Endothelial cell of umbilical vein (primary cell): ENCODE measurements around the gene TENM4. TPM values are rescaled to one million over a fixed set of nuclear protein-coding genes. Genes with fewer than 3 reads are reported as not detected.

Source experiments
- BruUV-seq: library from RNA; stranded (reverse); fragments of 400-500 nt; replicated peaks from 2 replicates; lab custom pipeline; 2021; lab: Mats Ljungman, UMichigan
- CTCF ChIA-PET: fragments of 300-600, 350-600 bp; sonication (Branson Sonifier 250); formaldehyde crosslinking; loops from one replicate; lab custom pipeline; 2021; ENCODE audit warnings: antibody characterized with exemption, inconsistent platforms; lab: Charles Lee
- POLR2A ChIA-PET: fragments of 300-600, 350-600 bp; sonication (Branson Sonifier 250); formaldehyde crosslinking; loops from one replicate; lab custom pipeline; 2021; ENCODE audit warnings: antibody characterized with exemption, inconsistent platforms; lab: Charles Lee
- DNase-seq: peaks from one replicate; pipeline ENCODE4 v3.0.0-alpha.2; 2011; ENCODE audit warnings: low read depth, low spot score
- FAIRE-seq: peaks from 2 replicates; lab custom pipeline; 2011; peaks lifted over from hg19 to GRCh38; lab: Jason Lieb, UNC
- H2AFZ ChIP-seq: 2 replicates; pipeline ENCODE4 v1.6.0; 2012; ENCODE audit warnings: low read depth, low read length, control low read depth, inconsistent platforms
- H3K27ac ChIP-seq: 2 replicates; pipeline ENCODE4 v1.5.1; 2011; ENCODE audit warnings: low read depth, mild to moderate bottlenecking, control low read depth, low read length, moderate library complexity; ENCODE audit not compliant: insufficient read depth
- H3K27me3 ChIP-seq, 2 experiments: 2 replicates each; pipeline versions ENCODE4 v1.6.0 to v1.6.1; 2011; ENCODE audit warnings: low read length in 2 of 2, mixed read lengths in 1 of 2; ENCODE audit not compliant: control insufficient read depth in 2 of 2, insufficient read depth in 2 of 2
- H3K36me3 ChIP-seq, 2 experiments: 2 replicates in 1 of 2; 3 replicates in 1 of 2; pipeline ENCODE4 v1.5.1; 2011; ENCODE audit warnings: low read length in 2 of 2, mild to moderate bottlenecking in 1 of 2, moderate library complexity in 1 of 2; ENCODE audit not compliant: control insufficient read depth in 2 of 2, insufficient read depth in 2 of 2; ENCODE audit errors: extremely low read depth in 1 of 2
- H3K4me1 ChIP-seq: 3 replicates; pipeline ENCODE4 v1.5.1; 2011; ENCODE audit warnings: mild to moderate bottlenecking, low read length; ENCODE audit not compliant: control insufficient read depth, insufficient read depth; ENCODE audit errors: extremely low read depth
- H3K4me2 ChIP-seq: 2 replicates; pipeline ENCODE4 v1.6.1; 2011; ENCODE audit warnings: low read length, control low read depth, mixed read lengths; ENCODE audit not compliant: insufficient read depth
- H3K4me3 ChIP-seq, 3 experiments: fragments of 200-600 bp in 1 of 3; sonication (generic), shearing (Covaris generic) in 1 of 3; replicated peaks in 1 of 3; 2 replicates each; pipeline ENCODE4 v1.5.1; 2011 to 2016; ENCODE audit warnings: control low read depth in 3 of 3, low read length in 3 of 3, mild to moderate bottlenecking in 2 of 3, inconsistent platforms in 1 of 3, low read depth in 1 of 3, moderate library complexity in 1 of 3; ENCODE audit not compliant: insufficient read depth in 1 of 3
- H3K79me2 ChIP-seq: 2 replicates; pipeline ENCODE4 v1.6.0; 2012; ENCODE audit warnings: low read length, inconsistent platforms; ENCODE audit not compliant: control insufficient read depth, insufficient read depth
- H3K9ac ChIP-seq: replicated peaks from 2 replicates; pipeline ENCODE3; 2011; ENCODE audit warnings: low read length, control low read depth; ENCODE audit not compliant: insufficient read depth; ENCODE audit errors: extremely low read depth
- H3K9me1 ChIP-seq: replicated peaks from 3 replicates; pipeline ENCODE4 v1.6.0; 2011; ENCODE audit warnings: mild to moderate bottlenecking, low read length; ENCODE audit not compliant: control insufficient read depth, insufficient read depth; ENCODE audit errors: extremely low read depth
- H3K9me3 ChIP-seq: replicated peaks from 2 replicates; pipeline ENCODE4 v1.5.1; 2012; ENCODE audit warnings: low read length, inconsistent platforms; ENCODE audit not compliant: control insufficient read depth, insufficient read depth
- H4K20me1 ChIP-seq: replicated peaks from 2 replicates; pipeline ENCODE3; 2011; ENCODE audit warnings: mild to moderate bottlenecking, low read length; ENCODE audit not compliant: control insufficient read depth, insufficient read depth; ENCODE audit errors: extremely low read depth
- CTCF ChIP-seq, 2 donors: IDR thresholded peaks; 1 replicate in 1 of 2; 2 replicates in 1 of 2; pipeline ENCODE4 v1.5.1; 2011; ENCODE audit warnings: low read length in 2 of 2, mild to moderate bottlenecking in 2 of 2, moderate library complexity in 2 of 2, control low read depth in 1 of 2, inconsistent platforms in 1 of 2, low read depth in 1 of 2; ENCODE audit not compliant: insufficient read depth in 1 of 2; ENCODE audit errors: extremely low read depth in 1 of 2
- EZH2 ChIP-seq: IDR thresholded peaks from 2 replicates; pipeline ENCODE4 v1.6.1; 2012; ENCODE audit warnings: borderline replicate concordance, low read depth, mild to moderate bottlenecking, moderate library complexity, low read length, inconsistent platforms; ENCODE audit not compliant: severe bottlenecking
- FOS ChIP-seq: IDR thresholded peaks from 2 replicates; pipeline ENCODE4 v1.6.1; 2011; ENCODE audit warnings: mild to moderate bottlenecking, low read length, moderate library complexity, borderline replicate concordance; ENCODE audit not compliant: insufficient read depth
- GATA2 ChIP-seq: IDR thresholded peaks from 2 replicates; pipeline ENCODE4 v1.7.0; 2011; ENCODE audit warnings: low read depth, mild to moderate bottlenecking, moderate library complexity, mixed read lengths, low read length; ENCODE audit not compliant: insufficient read length, insufficient read depth
- JUN ChIP-seq: IDR thresholded peaks from 2 replicates; pipeline ENCODE4 v1.6.1; 2011; ENCODE audit warnings: borderline replicate concordance, low read depth; ENCODE audit not compliant: insufficient read length, insufficient read depth
- MYC ChIP-seq: IDR thresholded peaks from one replicate; pipeline ENCODE4 v1.6.1; 2011; ENCODE audit warnings: mild to moderate bottlenecking, low read depth, low read length
- POLR2A ChIP-seq: IDR thresholded peaks from 2 replicates; pipeline ENCODE4 v1.6.1; 2012; ENCODE audit warnings: low read depth, mild to moderate bottlenecking, control low read depth, low read length
- POLR2AphosphoS5 ChIP-seq: IDR thresholded peaks from 2 replicates; pipeline ENCODE4 v1.6.1; 2012; ENCODE audit warnings: low read depth, mild to moderate bottlenecking, control low read depth, low read length, moderate library complexity; ENCODE audit not compliant: insufficient read depth
- dilution Hi-C: fragments of 300-500 bp; cut with MboI; formaldehyde crosslinking; loops from one replicate; pipeline ENCODE4 v1.15.0; 2019; ENCODE audit warnings: low sequenced_read_pairs; ENCODE audit not compliant: extremely low pct_ligation_motif_present
- intact Hi-C: fragments of 100-400 bp; cut with micrococcal nuclease; formaldehyde crosslinking; loops from one replicate; pipeline ENCODE4 v1.10.0; 2022
- polyA plus RNA-seq, 4 experiments: library from polyadenylated mRNA; depleted of rRNA in 3 of 4; stranded (reverse) in 3 of 4; unstranded in 1 of 4; fragments of >200 nt; gene quantifications; 2 replicates each; pipeline versions ENCODE4 v1.2.1 to v1.2.3, GENCODE V29; 2011 to 2012; ENCODE audit warnings: missing spikeins in 1 of 4
- total RNA-seq: library from RNA; stranded (reverse); gene quantifications from 2 replicates; pipeline ENCODE4 v1.2.3, GENCODE V29; 2021
- TF ChIP-seq, protein P1 (sequence below): IDR thresholded peaks from 2 replicates; pipeline ENCODE4 v1.6.1; 2011; ENCODE audit not compliant: insufficient read depth, insufficient read length

The TENM4 gene
- total and polyA plus RNA-seq, 2 donors (not counting 3 experiments of a cell fraction or from before 2014, with no cell fraction given): 0.06 to 0.27 TPM

DNA sequence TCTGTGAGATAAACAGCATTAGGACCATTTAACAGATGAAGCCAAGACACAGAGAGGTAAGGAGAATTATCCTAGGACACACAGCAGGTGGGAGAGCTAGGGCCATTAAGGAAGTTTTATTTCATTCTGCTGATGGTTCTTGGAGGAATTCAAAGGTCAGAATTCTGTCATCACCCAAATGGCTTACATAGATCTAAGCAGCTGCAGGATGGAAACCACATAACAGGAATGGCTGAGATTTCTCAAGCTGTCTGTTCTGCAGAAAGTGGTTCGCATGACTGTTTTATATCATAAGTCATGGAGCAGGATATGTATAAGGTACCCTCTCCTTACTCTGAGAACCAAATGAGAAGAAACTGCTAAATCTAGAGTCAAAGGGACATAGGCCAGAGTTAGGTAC, 702.9 kb downstream of the TENM4 start:
- Histone ChIP-seq H3K4me1 (no peaks in the 10 kb centered on the region), H3K36me3 (no peaks in the 10 kb centered on the region), H3K9me3 (no peaks in the 10 kb centered on the region), H2AFZ (no peak overlapping the region), H3K27me3 (no peaks in the 10 kb centered on the region), H3K4me2 (no peak overlapping the region), H3K79me2 (no peaks in the 10 kb centered on the region), H3K4me3 (no peak overlapping the region), H4K20me1 (no peaks in the 10 kb centered on the region), H3K9ac (no peak overlapping the region), H3K27ac (no peak overlapping the region), H3K9me1 (no peaks in the 10 kb centered on the region)
- no TSS peak for BruUV-seq
- intact Hi-C loops (no loop called here), dilution Hi-C loops (no loop called here)
- ChIA-PET POLR2A (no interaction called here), CTCF (no interaction called here)
- no peak for DNase-seq
- no peak for TF ChIP-seq GATA2
- no peak for TF ChIP-seq POLR2AphosphoS5
- TF ChIP-seq CTCF (IDR thresholded peaks at IDR 0.05; ENCODE audit: extremely low read depth in 1 of 2, insufficient read depth in 1 of 2, low read depth in 1 of 2, low read length in 2 of 2): no peak
- TF ChIP-seq JUN: no peak
- TF ChIP-seq, protein P1, sequence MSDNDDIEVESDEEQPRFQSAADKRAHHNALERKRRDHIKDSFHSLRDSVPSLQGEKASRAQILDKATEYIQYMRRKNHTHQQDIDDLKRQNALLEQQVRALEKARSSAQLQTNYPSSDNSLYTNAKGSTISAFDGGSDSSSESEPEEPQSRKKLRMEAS: no peak
- no peak for TF ChIP-seq MYC
- no peak for TF ChIP-seq FOS
- TF ChIP-seq EZH2: no peak
- no peak for TF ChIP-seq POLR2A
- no peak for FAIRE-seq
